HepG2 (cell line): ENCODE results near the gene FAM222A. TPM values are rescaled to one million over a fixed set of nuclear protein-coding genes. Genes with fewer than 3 reads are reported as not detected.

ENCODE experiments used
- CBX5 ChIP-seq: sonication (generic); formaldehyde crosslinking; IDR thresholded peaks from 2 replicates; pipeline ENCODE4 v1.4.0; 2020; ENCODE audit warnings: missing genetic modification reagents, borderline replicate concordance
- CCDC6 ChIP-seq: sonication (generic); formaldehyde crosslinking; IDR thresholded peaks from 2 replicates; pipeline ENCODE4 v1.8.1; 2022; ENCODE audit warnings: mild to moderate bottlenecking, missing genetic modification reagents, moderate library complexity
- EED ChIP-seq: sonication (generic); formaldehyde crosslinking; IDR thresholded peaks from 2 replicates; pipeline ENCODE4 v1.5.0; 2020; ENCODE audit warnings: mild to moderate bottlenecking, missing genetic modification reagents
- FLYWCH1 ChIP-seq: sonication (generic); formaldehyde crosslinking; IDR thresholded peaks from 2 replicates; pipeline ENCODE4 v1.8.1; 2023; ENCODE audit warnings: mild to moderate bottlenecking, missing genetic modification reagents
- GATA4 ChIP-seq: sonication (generic); IDR thresholded peaks from 2 replicates; pipeline ENCODE4 v1.6.1; 2016; ENCODE audit warnings: antibody characterized with exemption, low read depth, borderline replicate concordance
- KDM1A ChIP-seq: IDR thresholded peaks from 2 replicates; pipeline ENCODE4 v1.6.1; 2016; ENCODE audit warnings: missing compliant biosample characterization
- NBN ChIP-seq: fragments of 450-650 bp; conservative IDR thresholded peaks from 2 replicates; pipeline ENCODE4 v1.6.1; 2017
- NFE2L1 ChIP-seq: sonication (generic); formaldehyde crosslinking; IDR thresholded peaks from 2 replicates; pipeline ENCODE4 v1.4.0; 2020; ENCODE audit warnings: missing genetic modification reagents, mild to moderate bottlenecking, borderline replicate concordance
- NFIB ChIP-seq: sonication (generic); formaldehyde crosslinking; IDR thresholded peaks from 2 replicates; pipeline ENCODE4 v1.9.0; 2021; ENCODE audit warnings: missing genetic modification reagents, mild to moderate bottlenecking, borderline replicate concordance
- PAX8 ChIP-seq: sonication (generic); formaldehyde crosslinking; IDR thresholded peaks from 2 replicates; pipeline ENCODE4 v1.8.0; 2022; ENCODE audit warnings: mild to moderate bottlenecking, missing genetic modification reagents, borderline replicate concordance
- RARA ChIP-seq: IDR thresholded peaks from 2 replicates; pipeline ENCODE4 v1.6.1; 2016; ENCODE audit warnings: missing genetic modification reagents, missing compliant biosample characterization
- RORA ChIP-seq: sonication (generic); formaldehyde crosslinking; IDR thresholded peaks from 2 replicates; pipeline ENCODE4 v1.5.0; 2020; ENCODE audit warnings: mild to moderate bottlenecking, missing genetic modification reagents, moderate library complexity
- SATB2 ChIP-seq: sonication (generic); formaldehyde crosslinking; IDR thresholded peaks from 2 replicates; pipeline ENCODE4 v1.5.0; 2020; ENCODE audit warnings: missing genetic modification reagents
- SOX5 ChIP-seq: IDR thresholded peaks from 2 replicates; pipeline ENCODE4 v1.6.1; 2016; ENCODE audit warnings: borderline replicate concordance
- SP140L ChIP-seq: sonication (generic); formaldehyde crosslinking; IDR thresholded peaks from 2 replicates; pipeline ENCODE4 v1.4.0; 2020; ENCODE audit warnings: missing genetic modification reagents, borderline replicate concordance
- THYN1 ChIP-seq: sonication (generic); formaldehyde crosslinking; IDR thresholded peaks from 2 replicates; pipeline ENCODE4 v1.8.1; 2023; ENCODE audit warnings: low read depth, mild to moderate bottlenecking, moderate library complexity, missing genetic modification reagents, borderline replicate concordance
- TP53 ChIP-seq: sonication (generic); formaldehyde crosslinking; conservative IDR thresholded peaks from 2 replicates; pipeline ENCODE4 v1.4.0; 2020; ENCODE audit warnings: missing genetic modification reagents
- ZBTB7A ChIP-seq: sonication (generic); formaldehyde crosslinking; IDR thresholded peaks from 2 replicates; pipeline ENCODE4 v1.8.0; 2022; ENCODE audit warnings: mild to moderate bottlenecking, missing genetic modification reagents
- ZNF101 ChIP-seq: sonication (generic); formaldehyde crosslinking; IDR thresholded peaks from 2 replicates; pipeline ENCODE4 v1.4.0; 2020; ENCODE audit warnings: mild to moderate bottlenecking, low read depth, missing genetic modification reagents, borderline replicate concordance
- ZNF20 ChIP-seq: sonication (generic); formaldehyde crosslinking; IDR thresholded peaks from 2 replicates; pipeline ENCODE4 v1.4.0; 2020; ENCODE audit warnings: mild to moderate bottlenecking, moderate library complexity, missing genetic modification reagents
- ZNF292 ChIP-seq: sonication (generic); formaldehyde crosslinking; IDR thresholded peaks from 2 replicates; pipeline ENCODE4 v1.8.1; 2022; ENCODE audit warnings: mild to moderate bottlenecking, low read depth, missing genetic modification reagents, borderline replicate concordance
- ZNF432 ChIP-seq: sonication (generic); formaldehyde crosslinking; IDR thresholded peaks from 2 replicates; pipeline ENCODE4 v1.5.0; 2020; ENCODE audit warnings: missing genetic modification reagents, mild to moderate bottlenecking, borderline replicate concordance
- ZNF556 ChIP-seq: sonication (generic); formaldehyde crosslinking; IDR thresholded peaks from 2 replicates; pipeline ENCODE4 v1.4.0; 2020; ENCODE audit warnings: mild to moderate bottlenecking, missing genetic modification reagents, borderline replicate concordance
- ZNF557 ChIP-seq: sonication (generic); formaldehyde crosslinking; IDR thresholded peaks from 2 replicates; pipeline ENCODE4 v1.4.0; 2020; ENCODE audit warnings: missing genetic modification reagents
- ZNF614 ChIP-seq: IDR thresholded peaks from 2 replicates; pipeline ENCODE4 v1.6.1; 2018; ENCODE audit warnings: missing biosample characterization, missing genetic modification reagents, inconsistent platforms, borderline replicate concordance
- ZNF746 ChIP-seq: sonication (generic); formaldehyde crosslinking; IDR thresholded peaks from 2 replicates; pipeline ENCODE4 v1.8.0; 2022; ENCODE audit warnings: mild to moderate bottlenecking, missing genetic modification reagents
- ZNF790 ChIP-seq: sonication (generic); formaldehyde crosslinking; IDR thresholded peaks from 2 replicates; pipeline ENCODE4 v1.8.0; 2022; ENCODE audit warnings: missing genetic modification reagents, mild to moderate bottlenecking, borderline replicate concordance
- ZNF841 ChIP-seq: sonication (generic); formaldehyde crosslinking; IDR thresholded peaks from 2 replicates; pipeline ENCODE4 v1.8.1; 2023; ENCODE audit warnings: missing genetic modification reagents, borderline replicate concordance
- ZSCAN21 ChIP-seq: sonication (generic); formaldehyde crosslinking; IDR thresholded peaks from 2 replicates; pipeline ENCODE4 v1.8.0; 2022; ENCODE audit warnings: mild to moderate bottlenecking, missing genetic modification reagents, moderate library complexity, borderline replicate concordance
- polyA plus RNA-seq, 8 experiments: library from polyadenylated mRNA; depleted of rRNA in 3 of 8; stranded (reverse) in 7 of 8; unstranded in 1 of 8; fragments of >200 nt; fragmentation: Illumina TruSeq in 4 of 8; extraction: Trizol in 4 of 8; gene quantifications; 2 replicates each; pipeline versions ENCODE4 v1.2.1 to v1.2.3, GENCODE V29; 2011 to 2016; ENCODE audit warnings: low read depth in 4 of 8, missing spikeins in 1 of 8, mixed read lengths in 1 of 8; ENCODE audit not compliant: insufficient read depth in 1 of 8
- total RNA-seq, 5 experiments: library from RNA; depleted of rRNA; stranded (reverse); fragments of >200 nt; fragmentation: Illumina TruSeq; extraction: Trizol; gene quantifications; 2 replicates each; pipeline ENCODE4 v1.2.3, GENCODE V29; 2016; ENCODE audit warnings: low read depth in 1 of 5
- TF ChIP-seq, protein P1 (sequence below): sonication (generic); formaldehyde crosslinking; IDR thresholded peaks from 2 replicates; pipeline ENCODE4 v1.4.0; 2020; ENCODE audit warnings: missing genetic modification reagents
- TF ChIP-seq, protein P2 (sequence below): sonication (generic); formaldehyde crosslinking; IDR thresholded peaks from 2 replicates; pipeline ENCODE4 v1.5.1; 2020; ENCODE audit warnings: missing genetic modification reagents, mild to moderate bottlenecking, borderline replicate concordance

FAM222A gene
- total and polyA plus RNA-seq, 2 of the 13 experiments (the other 11 are each of a cell fraction or from before 2014, with no cell fraction given): 2.7 to 9.6 TPM

DNA sequence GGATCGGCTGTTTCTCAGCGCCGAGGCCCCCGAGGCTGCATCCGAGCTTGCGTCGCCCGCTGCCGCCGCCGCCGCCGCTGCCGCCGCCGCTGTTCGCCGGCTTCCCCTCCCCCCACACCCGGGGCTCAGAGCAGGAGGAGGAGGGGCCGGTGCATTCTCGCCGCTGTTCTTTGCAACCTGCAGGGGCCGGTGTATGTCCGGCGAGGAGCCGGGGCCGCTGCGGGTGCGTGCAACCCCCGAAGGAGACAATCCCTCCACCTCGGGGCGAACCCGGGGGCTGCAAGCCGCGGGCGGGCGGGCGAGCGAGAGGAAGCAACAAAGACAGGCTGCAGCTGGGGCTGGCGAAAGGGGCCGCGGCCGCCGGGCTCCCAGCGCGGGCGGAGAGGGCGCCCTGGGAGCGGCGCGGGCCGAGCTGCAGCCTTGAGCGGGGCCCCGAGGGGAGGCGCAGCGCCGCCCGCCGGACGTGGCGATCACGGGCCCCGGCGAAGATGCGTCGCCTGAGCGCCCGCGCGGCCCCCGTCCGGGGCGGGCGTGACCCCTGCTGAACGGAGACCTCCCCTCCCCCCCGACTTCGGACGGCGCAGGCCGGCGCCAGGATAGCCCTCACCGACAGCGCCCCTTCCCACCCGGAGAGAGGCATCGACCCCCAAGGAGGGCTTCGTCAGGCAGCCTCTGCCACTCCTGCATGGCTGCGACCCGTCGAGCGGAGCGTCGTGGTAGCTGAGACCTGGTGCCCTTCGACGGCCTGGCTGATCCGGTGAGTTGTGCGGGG is 702 bp downstream of the FAM222A start (continued):
- no peak for TF ChIP-seq FLYWCH1
- TF ChIP-seq ZNF432 (CRISPR knock-in tag): no peak
- no peak for TF ChIP-seq SOX5 (CRISPR knock-in tag)
- 0 out of 2 replicates have a peak, but pooled peaks have one; percentile 18 for TF ChIP-seq ZNF556
- TF ChIP-seq THYN1: no peak
- TF ChIP-seq RORA (CRISPR knock-in tag): no peak
- TF ChIP-seq ZNF790: no peak
- no peak for TF ChIP-seq ZBTB7A
- TF ChIP-seq CCDC6 (CRISPR knock-in tag): no peak
- TF ChIP-seq KDM1A (CRISPR knock-in tag): no peak
- TF ChIP-seq NFE2L1: no peak
- no peak for TF ChIP-seq ZNF746 (CRISPR knock-in tag)
- TF ChIP-seq NBN: no peak
- TF ChIP-seq ZNF557 (CRISPR knock-in tag): no peak
- TF ChIP-seq CBX5 (CRISPR knock-in tag): 0 out of 2 replicates have a peak, but pooled peaks have one; percentile 15
- TF ChIP-seq ZNF20 (CRISPR knock-in tag): no peak
- TF ChIP-seq ZNF292 (CRISPR knock-in tag): no peak
- TF ChIP-seq ZNF614 (CRISPR knock-in tag): no peak
- TF ChIP-seq ZSCAN21 (CRISPR knock-in tag): 0 out of 2 replicates have a peak, but pooled peaks have one; percentile 17
- TF ChIP-seq RARA: no peak
- no peak for TF ChIP-seq GATA4
- TF ChIP-seq SP140L (CRISPR knock-in tag): no peak
- TF ChIP-seq TP53 (CRISPR knock-in tag): no peak
- no peak for TF ChIP-seq NFIB
- TF ChIP-seq PAX8: no peak
- TF ChIP-seq SATB2: no peak
- no peak for TF ChIP-seq ZNF101 (CRISPR knock-in tag)
- no peak for TF ChIP-seq ZNF841 (CRISPR knock-in tag)
- TF ChIP-seq EED (CRISPR knock-in tag): no peak
- TF ChIP-seq, protein P1, sequence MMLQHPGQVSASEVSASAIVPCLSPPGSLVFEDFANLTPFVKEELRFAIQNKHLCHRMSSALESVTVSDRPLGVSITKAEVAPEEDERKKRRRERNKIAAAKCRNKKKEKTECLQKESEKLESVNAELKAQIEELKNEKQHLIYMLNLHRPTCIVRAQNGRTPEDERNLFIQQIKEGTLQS (CRISPR knock-in tag): no peak
- TF ChIP-seq, protein P2, sequence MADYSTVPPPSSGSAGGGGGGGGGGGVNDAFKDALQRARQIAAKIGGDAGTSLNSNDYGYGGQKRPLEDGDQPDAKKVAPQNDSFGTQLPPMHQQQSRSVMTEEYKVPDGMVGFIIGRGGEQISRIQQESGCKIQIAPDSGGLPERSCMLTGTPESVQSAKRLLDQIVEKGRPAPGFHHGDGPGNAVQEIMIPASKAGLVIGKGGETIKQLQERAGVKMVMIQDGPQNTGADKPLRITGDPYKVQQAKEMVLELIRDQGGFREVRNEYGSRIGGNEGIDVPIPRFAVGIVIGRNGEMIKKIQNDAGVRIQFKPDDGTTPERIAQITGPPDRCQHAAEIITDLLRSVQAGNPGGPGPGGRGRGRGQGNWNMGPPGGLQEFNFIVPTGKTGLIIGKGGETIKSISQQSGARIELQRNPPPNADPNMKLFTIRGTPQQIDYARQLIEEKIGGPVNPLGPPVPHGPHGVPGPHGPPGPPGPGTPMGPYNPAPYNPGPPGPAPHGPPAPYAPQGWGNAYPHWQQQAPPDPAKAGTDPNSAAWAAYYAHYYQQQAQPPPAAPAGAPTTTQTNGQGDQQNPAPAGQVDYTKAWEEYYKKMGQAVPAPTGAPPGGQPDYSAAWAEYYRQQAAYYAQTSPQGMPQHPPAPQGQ (CRISPR knock-in tag): no peak
